ENCODE data around the gene PTPRJ.
"Not testable (repeated sequence)": the region's sequence is repeated elsewhere in the genome, so short reads cannot be mapped to it uniquely, and the experiment has no call there.

PTPRJ gene

DNA sequence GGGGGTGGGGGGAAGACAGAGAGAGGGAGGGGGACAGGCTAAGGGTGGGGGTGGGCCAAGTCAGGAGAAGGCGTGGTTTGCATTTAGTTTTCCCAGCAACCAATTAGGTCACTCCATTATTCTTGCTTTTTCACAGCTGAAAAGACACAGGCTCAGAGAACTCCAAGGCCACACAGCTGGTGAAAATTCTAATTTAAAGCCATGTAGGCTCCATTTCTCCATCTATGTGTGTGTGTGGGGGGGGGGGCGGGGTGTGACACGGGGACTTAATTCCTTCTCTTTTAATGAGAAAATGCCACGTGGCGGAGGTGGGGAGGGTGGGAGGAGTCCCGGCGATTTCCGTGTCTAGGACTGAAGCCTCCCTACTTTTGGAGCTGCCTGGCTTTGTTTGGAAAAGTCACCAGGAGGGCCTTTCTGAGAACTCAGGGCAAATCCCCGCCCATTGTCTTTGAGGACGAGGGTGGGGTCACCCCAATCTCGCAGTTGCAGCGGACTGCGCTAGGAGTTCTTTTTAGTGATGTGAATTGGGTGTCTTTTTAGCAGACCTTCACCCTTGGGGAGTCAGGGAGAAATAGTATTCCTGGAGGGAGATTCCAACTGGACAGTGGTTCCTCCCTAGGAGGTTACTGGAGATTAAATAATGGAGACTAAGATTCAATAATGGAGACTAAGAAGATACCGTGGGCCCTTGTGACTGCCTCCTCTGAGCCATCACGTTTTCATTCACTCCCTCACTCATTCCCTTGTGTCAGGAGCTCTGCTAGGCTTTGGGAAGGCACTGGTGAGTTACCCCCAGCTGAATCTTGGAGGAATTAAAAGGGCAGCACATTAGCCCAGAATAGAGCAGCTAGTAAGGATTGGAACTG is 36.4 kb upstream of the PTPRJ start:
- TF ChIP-seq, protein P1, sequence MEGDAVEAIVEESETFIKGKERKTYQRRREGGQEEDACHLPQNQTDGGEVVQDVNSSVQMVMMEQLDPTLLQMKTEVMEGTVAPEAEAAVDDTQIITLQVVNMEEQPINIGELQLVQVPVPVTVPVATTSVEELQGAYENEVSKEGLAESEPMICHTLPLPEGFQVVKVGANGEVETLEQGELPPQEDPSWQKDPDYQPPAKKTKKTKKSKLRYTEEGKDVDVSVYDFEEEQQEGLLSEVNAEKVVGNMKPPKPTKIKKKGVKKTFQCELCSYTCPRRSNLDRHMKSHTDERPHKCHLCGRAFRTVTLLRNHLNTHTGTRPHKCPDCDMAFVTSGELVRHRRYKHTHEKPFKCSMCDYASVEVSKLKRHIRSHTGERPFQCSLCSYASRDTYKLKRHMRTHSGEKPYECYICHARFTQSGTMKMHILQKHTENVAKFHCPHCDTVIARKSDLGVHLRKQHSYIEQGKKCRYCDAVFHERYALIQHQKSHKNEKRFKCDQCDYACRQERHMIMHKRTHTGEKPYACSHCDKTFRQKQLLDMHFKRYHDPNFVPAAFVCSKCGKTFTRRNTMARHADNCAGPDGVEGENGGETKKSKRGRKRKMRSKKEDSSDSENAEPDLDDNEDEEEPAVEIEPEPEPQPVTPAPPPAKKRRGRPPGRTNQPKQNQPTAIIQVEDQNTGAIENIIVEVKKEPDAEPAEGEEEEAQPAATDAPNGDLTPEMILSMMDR (IDR thresholded peaks at IDR 0.05; ENCODE audit: low read depth, low read length, missing control alignments): no peak
- no peak overlapping the region for H3K4me3 ChIP-seq (ENCODE audit: low read depth, low read length)
- DNase-seq (ENCODE audit: low read depth): no peak

DNA sequence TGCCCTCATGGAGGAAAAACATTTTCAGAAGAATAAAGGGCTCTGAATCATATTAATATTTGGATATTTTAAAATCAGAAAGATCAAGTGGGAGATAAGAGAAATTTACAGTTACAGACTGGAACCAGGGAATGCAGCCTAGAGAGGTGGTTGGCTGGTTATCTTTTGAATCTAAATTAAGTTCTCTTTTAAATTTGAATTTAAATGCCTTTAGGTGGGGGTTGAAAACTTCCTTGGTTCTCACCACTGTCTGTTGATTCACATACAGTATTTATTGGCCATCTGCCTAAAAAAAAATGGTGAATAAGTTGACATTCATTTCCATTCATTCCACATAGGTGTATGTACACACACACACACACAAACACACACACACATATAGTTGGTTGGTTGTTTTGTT is 35.7 kb upstream of the PTPRJ start:
- TF ChIP-seq, protein P1 (IDR thresholded peaks at IDR 0.05; ENCODE audit: low read depth, low read length, missing control alignments): no peak
- H3K4me3 ChIP-seq (ENCODE audit: low read depth, low read length): no peak overlapping the region
- no peak for DNase-seq (ENCODE audit: low read depth)

DNA sequence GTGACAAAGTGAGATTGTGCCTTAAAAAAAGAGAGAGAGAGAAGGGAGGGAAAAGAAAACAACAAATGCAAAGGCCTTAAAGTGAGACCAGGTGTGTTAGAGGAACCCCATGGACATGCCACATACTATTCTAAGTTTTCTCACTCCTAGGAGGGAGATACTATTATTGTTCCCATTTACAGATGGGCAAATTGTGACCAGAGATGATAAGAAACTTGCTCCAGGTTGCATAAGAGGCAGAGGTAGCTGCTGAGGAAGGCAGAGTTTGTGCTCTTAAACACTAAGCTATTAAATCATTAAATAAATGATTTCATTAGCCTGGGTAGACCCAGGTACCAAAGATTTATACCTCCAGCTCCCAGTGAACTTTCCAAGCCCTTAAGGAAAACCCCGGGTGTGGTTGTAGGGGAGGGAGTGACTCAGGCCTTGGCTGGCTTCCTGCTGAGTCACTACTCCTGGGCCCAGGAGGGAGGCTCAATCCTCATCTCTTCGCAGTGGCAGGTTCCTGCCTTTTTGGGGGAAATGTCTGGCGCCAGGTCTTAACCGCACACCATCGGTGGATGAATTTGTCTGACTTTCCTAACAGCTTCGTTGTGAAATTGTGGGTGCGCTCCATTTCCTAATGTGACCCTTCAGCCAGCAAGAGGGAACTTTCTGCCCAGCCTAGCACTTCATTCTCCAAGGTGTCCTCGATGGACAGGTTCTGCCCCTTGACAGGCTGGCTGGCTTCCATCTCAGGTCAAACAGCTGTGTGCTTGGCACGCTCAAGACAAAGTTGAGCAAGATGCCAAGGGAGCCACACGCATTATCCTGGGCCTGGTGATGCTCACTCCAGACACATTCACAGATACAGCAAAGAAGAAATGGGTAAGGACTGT is 33.4 kb upstream of the PTPRJ start:
- DNase-seq (ENCODE audit: low read depth): no peak
- H3K4me3 ChIP-seq (ENCODE audit: low read depth, low read length): no peak overlapping the region
- TF ChIP-seq, protein P1 (IDR thresholded peaks at IDR 0.05; ENCODE audit: low read depth, low read length, missing control alignments): no peak

DNA sequence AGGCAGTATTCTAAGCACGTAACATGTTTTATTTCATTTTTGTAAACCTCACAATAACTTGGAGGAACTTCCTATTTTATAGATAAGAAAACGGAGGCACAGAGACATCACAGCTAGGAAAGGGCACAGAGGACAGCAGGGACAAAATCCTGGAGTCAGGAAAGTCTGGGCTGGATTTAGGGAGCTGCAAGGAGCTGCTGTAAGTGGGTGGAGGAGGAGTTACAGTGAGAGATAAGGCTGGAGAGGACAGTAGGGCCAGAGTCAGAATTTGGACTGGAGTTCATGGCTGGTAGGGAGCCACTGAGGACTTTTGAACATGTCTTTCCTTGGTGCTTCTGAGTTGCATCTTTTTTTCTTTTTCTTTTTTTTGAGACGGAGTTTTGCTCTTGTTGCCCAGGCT is 32.2 kb upstream of the PTPRJ start:
- no peak for DNase-seq (ENCODE audit: low read depth)
- H3K4me3 ChIP-seq (ENCODE audit: low read depth, low read length): no peak overlapping the region
- TF ChIP-seq, protein P1 (IDR thresholded peaks at IDR 0.05; ENCODE audit: low read depth, low read length, missing control alignments): no peak

DNA sequence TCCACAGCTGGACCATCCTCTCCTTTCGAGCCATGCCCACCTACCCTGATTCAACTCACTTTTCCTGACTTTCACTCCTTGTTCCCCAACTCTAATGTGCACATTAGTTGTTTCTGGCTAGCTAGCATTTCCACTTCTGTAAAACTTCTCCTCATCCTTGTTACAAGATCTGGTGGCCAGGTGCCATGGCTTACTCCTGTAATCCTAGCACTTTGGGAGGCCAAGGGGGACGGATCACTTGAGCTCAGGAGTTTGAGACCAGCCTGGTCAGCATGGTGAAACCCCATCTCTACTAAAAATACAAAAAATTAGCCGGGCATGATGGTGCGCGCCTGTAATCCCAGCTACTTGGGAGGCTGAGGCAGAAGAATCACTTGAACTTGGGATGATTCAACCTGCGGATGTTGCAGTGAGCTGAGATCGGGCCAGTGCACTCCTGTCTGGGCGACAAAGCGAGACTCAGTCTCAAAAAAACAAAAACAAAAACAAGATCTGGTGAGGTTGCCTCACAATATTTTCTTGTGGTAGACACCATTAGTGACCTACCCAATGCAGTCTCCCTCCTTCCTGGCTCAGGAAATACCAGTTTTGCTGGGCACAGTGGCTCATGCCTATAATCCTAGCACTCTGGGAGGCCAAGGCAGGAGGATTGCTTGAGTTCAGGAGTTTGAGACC is 31.2 kb upstream of the PTPRJ start:
- not testable (repeated sequence) for H3K4me3 ChIP-seq (ENCODE audit: low read depth, low read length); DNase-seq (ENCODE audit: low read depth)

DNA sequence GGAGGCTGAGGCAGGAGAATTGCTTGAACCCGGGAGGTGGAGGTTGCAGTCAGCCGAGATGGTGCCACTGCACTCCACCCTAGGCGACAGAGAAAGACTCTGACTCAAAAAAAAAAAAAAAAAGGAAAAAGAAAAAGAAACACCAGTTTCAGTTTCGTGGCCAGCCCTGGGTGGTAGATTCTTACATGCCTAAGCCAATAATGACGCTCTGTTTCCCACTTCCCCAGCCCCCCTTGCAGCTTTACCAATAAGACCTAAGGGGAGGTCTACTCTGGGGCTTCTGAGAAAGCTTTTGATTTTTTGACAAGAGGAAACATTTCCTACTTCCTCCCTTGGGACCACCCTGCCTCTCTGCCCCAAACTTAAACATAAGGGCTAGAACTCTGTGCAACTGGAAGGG is 30.0 kb upstream of the PTPRJ start:
- TF ChIP-seq, protein P1 (IDR thresholded peaks at IDR 0.05; ENCODE audit: low read depth, low read length, missing control alignments): no peak
- H3K4me3 ChIP-seq (ENCODE audit: low read depth, low read length): no peak overlapping the region
- DNase-seq (ENCODE audit: low read depth): peak; percentile 59

DNA sequence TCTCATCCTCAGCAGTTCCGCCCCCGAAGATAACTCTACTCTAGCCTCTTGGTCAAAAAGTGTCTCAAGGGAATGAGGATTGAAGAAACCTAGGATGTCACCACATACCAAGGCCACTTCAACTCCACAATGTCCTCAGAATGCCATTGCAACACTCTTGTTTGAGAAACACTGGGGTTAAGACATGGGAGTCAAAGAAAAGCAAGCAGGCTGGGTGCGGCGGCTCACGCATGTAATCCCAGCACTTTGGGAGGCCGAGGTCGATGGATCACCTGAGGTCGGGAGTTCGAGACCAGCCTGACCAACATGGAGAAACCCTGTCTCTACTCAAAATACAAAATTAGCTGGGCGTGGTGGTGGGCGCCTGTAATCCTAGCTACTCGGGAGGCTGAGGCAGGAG is 28.9 kb upstream of the PTPRJ start:
- not testable (repeated sequence) for H3K4me3 ChIP-seq (ENCODE audit: low read depth, low read length); DNase-seq (ENCODE audit: low read depth)

Measured in GM12864 (cell line).